ENCODE data around the gene HTN1. TPM values are rescaled to one million over a fixed set of nuclear protein-coding genes. Genes with fewer than 3 reads are reported as not detected.

Gene HTN1
- total RNA-seq, 2 donors from 2014 or later, result not detected

GRCh38 chr4:70059149-70059548 is 8.9 kb downstream of the HTN1 start:
- no peaks in the 10 kb centered on the region for H3K27me3 ChIP-seq (replicated peaks; ENCODE audit: insufficient read depth)
- DNase-seq (ENCODE audit: low spot score), result no peak
- H3K4me1 ChIP-seq (replicated peaks), result no peaks in the 10 kb centered on the region
- no peak for TF ChIP-seq POLR2AphosphoS5 (IDR thresholded peaks at IDR 0.05)
- no peak for TF ChIP-seq POLR2A (IDR thresholded peaks at IDR 0.05)
- H3K36me3 ChIP-seq, result no peaks in the 10 kb centered on the region
- no peak overlapping the region for H3K4me3 ChIP-seq
- H3K9me3 ChIP-seq, result no peaks in the 10 kb centered on the region
- intact Hi-C loops (cut with DNase I), result no loop called here
- H3K27ac ChIP-seq, result no peak overlapping the region

- no peaks in the 10 kb centered on the region for H3K4me1 ChIP-seq (replicated peaks)
- TF ChIP-seq POLR2AphosphoS5 (IDR thresholded peaks at IDR 0.05) (no peak), CTCF (IDR thresholded peaks at IDR 0.05) (no peak), POLR2A (IDR thresholded peaks at IDR 0.05) (no peak)
- no peak overlapping the region for H3K27ac ChIP-seq
- no peaks in the 10 kb centered on the region for H3K36me3 ChIP-seq
- no peaks in the 10 kb centered on the region for H3K9me3 ChIP-seq
- 79% methylated on average over 1 of the region's 1 CpG for WGBS
- intact Hi-C loops (cut with DNase I), result no loop called here
- H3K4me3 ChIP-seq, result no peak overlapping the region
- no peaks in the 10 kb centered on the region for H3K27me3 ChIP-seq (replicated peaks; ENCODE audit: insufficient read depth)
- no peak for DNase-seq (ENCODE audit: low spot score)
These were observed 11.8 kb downstream of the HTN1 start for GRCh38 chr4:70062000-70062399.

- Histone ChIP-seq H3K27me3 (replicated peaks; ENCODE audit: insufficient read depth) (no peaks in the 10 kb centered on the region), H3K9me3 (no peaks in the 10 kb centered on the region), H3K4me1 (replicated peaks) (no peaks in the 10 kb centered on the region), H3K27ac (no peak overlapping the region), H3K36me3 (no peaks in the 10 kb centered on the region), H3K4me3 (no peak overlapping the region)
- TF ChIP-seq POLR2A (IDR thresholded peaks at IDR 0.05), result no peak
- no peak for TF ChIP-seq CTCF (IDR thresholded peaks at IDR 0.05)
- TF ChIP-seq POLR2AphosphoS5 (IDR thresholded peaks at IDR 0.05), result no peak
- WGBS, result 87% methylated on average over 1 of the region's 1 CpG
- no peak for DNase-seq (ENCODE audit: low spot score)
- intact Hi-C loops (cut with DNase I), result no loop called here
These were observed 30.0 kb downstream of the HTN1 start for GRCh38 chr4:70080205-70080604.

GRCh38 chr4:70099206-70099605 is 49.0 kb downstream of the HTN1 start:
- H3K36me3 ChIP-seq, result no peaks in the 10 kb centered on the region
- no peaks in the 10 kb centered on the region for H3K4me1 ChIP-seq (replicated peaks)
- no peak overlapping the region for H3K27ac ChIP-seq
- no peaks in the 10 kb centered on the region for H3K27me3 ChIP-seq (replicated peaks; ENCODE audit: insufficient read depth)
- WGBS, result 88% methylated on average over 3 of the region's 3 CpGs
- H3K4me3 ChIP-seq, result no peak overlapping the region
- TF ChIP-seq POLR2A (IDR thresholded peaks at IDR 0.05), result no peak
- TF ChIP-seq POLR2AphosphoS5 (IDR thresholded peaks at IDR 0.05), result no peak
- TF ChIP-seq CTCF (IDR thresholded peaks at IDR 0.05), result no peak
- H3K9me3 ChIP-seq, result no peaks in the 10 kb centered on the region
- intact Hi-C loops (cut with DNase I), result no loop called here
- DNase-seq (ENCODE audit: low spot score), result no peak

Other genes starting within 250 kb of the HTN1 start
- under 1 TPM in 1 of 2 donors, not detected in 1; 0.41 TPM for gene SULT1E1, start 190.3 kb upstream of the HTN1 start, total RNA-seq
- 1 to 10 TPM in 1 of 2 donors, not detected in 1; 1.4 TPM for gene CSN1S1, start 119.4 kb upstream of the HTN1 start, total RNA-seq
- gene CSN2, start 84.7 kb upstream of the HTN1 start, total RNA-seq, result not detected
- not detected for gene STATH, start 54.5 kb upstream of the HTN1 start, total RNA-seq
- not detected for gene HTN3, start 22.0 kb upstream of the HTN1 start, total RNA-seq
- under 1 TPM in 1 of 2 donors, not detected in 1; 0.23 TPM for gene PRR27, start 103.8 kb downstream of the HTN1 start, total RNA-seq
- gene ODAM, start 145.3 kb downstream of the HTN1 start, total RNA-seq, result 1 to 10 TPM in 1 of 2 donors, not detected in 1; 2.8 TPM
- not detected for gene FDCSP, start 175.7 kb downstream of the HTN1 start, total RNA-seq
- not detected for gene CSN3, start 192.2 kb downstream of the HTN1 start, total RNA-seq